PFSK-1 (cell line): ENCODE measurements around the gene LRRC55.

Experiments used
- FOXP2 ChIP-seq: optimal IDR thresholded peaks from 2 replicates; pipeline ENCODE3; 2011; ENCODE audit warnings: borderline replicate concordance, control low read depth, inconsistent platforms; ENCODE audit not compliant: insufficient read depth; ENCODE audit errors: extremely low read length, extremely low read depth
- POLR2AphosphoS5 ChIP-seq: IDR thresholded peaks from 2 replicates; pipeline ENCODE4 v1.6.1; 2012; ENCODE audit warnings: low read depth, mild to moderate bottlenecking, control low read depth, low read length, moderate library complexity
- TAF1 ChIP-seq: IDR thresholded peaks from 2 replicates; pipeline ENCODE4 v1.6.1; 2012; ENCODE audit warnings: low read length, control low read depth, borderline replicate concordance; ENCODE audit not compliant: insufficient read depth

GRCh38 chr11:57144075-57144474 is 37.7 kb upstream of the LRRC55 start:
- TF ChIP-seq POLR2AphosphoS5 (no peak), TAF1 (no peak), FOXP2 (no peak)
